IMR-90 (cell line): ENCODE measurements around the gene CYP21A2. TPM values are rescaled to one million over a fixed set of nuclear protein-coding genes. Genes with fewer than 3 reads are reported as not detected.

ENCODE experiments used
- ATAC-seq: fragments of 200-7000 bp; cut with Tn5 transposase; 2 replicates; pipeline ENCODE4 v1.9.1; 2020; ENCODE audit warnings: low read depth, mild to moderate bottlenecking, moderate library complexity
- BruUV-seq: library from RNA; stranded (reverse); fragments of 400-500 nt; replicated peaks from 2 replicates; lab custom pipeline; 2021; lab: Mats Ljungman, UMichigan
- CTCF ChIA-PET: fragments of 300-600 bp; formaldehyde crosslinking; extraction: SDS; loops from one replicate; lab custom pipeline; 2021; ENCODE audit warnings: antibody characterized with exemption; lab: Yijun Ruan, JAX
- POLR2A ChIA-PET: fragments of 300-600 bp; sonication (Branson Sonifier 250); formaldehyde crosslinking; loops from one replicate; lab custom pipeline; 2022; ENCODE audit warnings: antibody characterized with exemption; ENCODE audit not compliant: unreplicated experiment; lab: Charles Lee
- DNase-seq: peaks from one replicate; pipeline ENCODE4 v3.0.0; 2013
- H2AFZ ChIP-seq: replicated peaks from 2 replicates; pipeline ENCODE3; 2013; ENCODE audit warnings: low read length, mild to moderate bottlenecking; ENCODE audit not compliant: poor library complexity
- H2AK5ac ChIP-seq: 2 replicates; pipeline ENCODE4 v1.6.1; 2013; ENCODE audit warnings: low read depth, low read length, inconsistent platforms
- H2AK9ac ChIP-seq: replicated peaks from 2 replicates; pipeline ENCODE3; 2013; ENCODE audit warnings: mild to moderate bottlenecking, low read depth, low read length, moderate library complexity; ENCODE audit not compliant: poor library complexity
- H2BK120ac ChIP-seq: 2 replicates; pipeline ENCODE4 v1.6.1; 2013; ENCODE audit warnings: low read depth, low read length, inconsistent platforms
- H2BK15ac ChIP-seq: 3 replicates; pipeline ENCODE4 v1.6.1; 2013; ENCODE audit warnings: low read depth, low read length, inconsistent platforms
- H2BK20ac ChIP-seq: 2 replicates; pipeline ENCODE4 v1.6.1; 2013; ENCODE audit warnings: low read depth, mild to moderate bottlenecking, inconsistent platforms, low read length, moderate library complexity
- H2BK5ac ChIP-seq: 2 replicates; pipeline ENCODE4 v1.6.1; 2013; ENCODE audit warnings: mild to moderate bottlenecking, low read depth, low read length, inconsistent platforms; ENCODE audit not compliant: poor library complexity, severe bottlenecking
- H3K14ac ChIP-seq: replicated peaks from 2 replicates; pipeline ENCODE4 v1.6.1; 2013; ENCODE audit warnings: low read depth, low read length, inconsistent platforms
- H3K18ac ChIP-seq: 2 replicates; pipeline ENCODE4 v1.6.1; 2013; ENCODE audit warnings: low read depth, low read length, control low read depth
- H3K23ac ChIP-seq: 2 replicates; pipeline ENCODE4 v1.6.1; 2013; ENCODE audit warnings: low read depth, low read length, inconsistent platforms
- H3K27ac ChIP-seq: 2 replicates; pipeline ENCODE4 v1.5.1; 2013; ENCODE audit warnings: mild to moderate bottlenecking, control low read depth, low read length; ENCODE audit not compliant: insufficient read depth
- H3K27me3 ChIP-seq: 2 replicates; pipeline ENCODE4 v1.6.1; 2013; ENCODE audit warnings: low read length; ENCODE audit not compliant: control insufficient read depth, insufficient read depth
- H3K36me3 ChIP-seq: 2 replicates; pipeline ENCODE4 v1.6.1; 2013; ENCODE audit warnings: low read length, mixed read lengths; ENCODE audit not compliant: control insufficient read depth, insufficient read depth
- H3K4ac ChIP-seq: 2 replicates; pipeline ENCODE4 v1.6.1; 2013; ENCODE audit warnings: low read depth, low read length, inconsistent platforms
- H3K4me1 ChIP-seq: 2 replicates; pipeline ENCODE4 v1.6.1; 2013; ENCODE audit warnings: low read length, mixed read lengths; ENCODE audit not compliant: control insufficient read depth, insufficient read depth
- H3K4me2 ChIP-seq: 2 replicates; pipeline ENCODE4 v1.6.1; 2013; ENCODE audit warnings: low read depth, mild to moderate bottlenecking, control low read depth, low read length, moderate library complexity
- H3K4me3 ChIP-seq: 2 replicates; pipeline ENCODE4 v1.5.1; 2013; ENCODE audit warnings: low read depth, mild to moderate bottlenecking, control low read depth, low read length, moderate library complexity; ENCODE audit not compliant: insufficient read depth
- H3K56ac ChIP-seq: 2 replicates; pipeline ENCODE4 v1.6.1; 2013; ENCODE audit warnings: low read length, inconsistent platforms; ENCODE audit not compliant: insufficient read depth; ENCODE audit errors: extremely low read depth
- H3K79me1 ChIP-seq, 2 experiments: 2 replicates each; pipeline ENCODE4 v1.6.1; 2013; ENCODE audit warnings: low read length in 2 of 2, inconsistent platforms in 1 of 2, low read depth in 1 of 2
- H3K9ac ChIP-seq: 2 replicates; pipeline ENCODE4 v1.6.1; 2013; ENCODE audit warnings: low read depth, low read length, control low read depth
- H3K9me1 ChIP-seq: 2 replicates; pipeline ENCODE4 v1.6.1; 2013; ENCODE audit warnings: low read length, inconsistent platforms; ENCODE audit not compliant: insufficient read depth
- H3K9me3 ChIP-seq: 2 replicates; pipeline ENCODE4 v1.6.1; 2013; ENCODE audit warnings: low read length; ENCODE audit not compliant: control insufficient read depth, insufficient read depth
- H4K20me1 ChIP-seq: 2 replicates; pipeline ENCODE4 v1.6.1; 2013; ENCODE audit warnings: low read length, inconsistent platforms; ENCODE audit not compliant: insufficient read depth
- H4K5ac ChIP-seq: 2 replicates; pipeline ENCODE4 v1.6.1; 2013; ENCODE audit warnings: mild to moderate bottlenecking, low read depth, low read length, control low read depth
- H4K8ac ChIP-seq, 2 experiments: 2 replicates each; pipeline ENCODE4 v1.6.1; 2013; ENCODE audit warnings: low read depth in 2 of 2, low read length in 2 of 2, control low read depth in 1 of 2, inconsistent platforms in 1 of 2
- H4K91ac ChIP-seq: 2 replicates; pipeline ENCODE4 v1.6.1; 2013; ENCODE audit warnings: low read depth, low read length, inconsistent platforms; ENCODE audit not compliant: insufficient read depth
- BHLHE40 ChIP-seq: fragments of 150-350 bp; IDR thresholded peaks from 2 replicates; pipeline ENCODE4 v1.6.1; 2016; ENCODE audit warnings: mild to moderate bottlenecking, low read depth, low read length
- CEBPB ChIP-seq: IDR thresholded peaks from 2 replicates; pipeline ENCODE4 v1.6.1; 2012; ENCODE audit warnings: low read depth, low read length, improper control_type of control experiment
- CTCF ChIP-seq: conservative IDR thresholded peaks from 2 replicates; pipeline ENCODE4 v1.5.1; 2012; ENCODE audit warnings: mild to moderate bottlenecking, low read depth, low read length, improper control_type of control experiment
- FOS ChIP-seq: fragments of 150-350 bp; IDR thresholded peaks from 2 replicates; pipeline ENCODE4 v1.6.1; 2016; ENCODE audit warnings: low read depth, low read length
- MAZ ChIP-seq: IDR thresholded peaks from 2 replicates; pipeline ENCODE4 v1.6.1; 2012; ENCODE audit warnings: low read depth, mild to moderate bottlenecking, low read length, improper control_type of control experiment, moderate library complexity, borderline replicate concordance
- MXI1 ChIP-seq: IDR thresholded peaks from 2 replicates; pipeline ENCODE4 v1.6.1; 2012; ENCODE audit warnings: low read depth, mild to moderate bottlenecking, low read length, moderate library complexity, borderline replicate concordance
- POLR2A ChIP-seq: IDR thresholded peaks from 2 replicates; pipeline ENCODE4 v1.6.1; 2012; ENCODE audit warnings: mild to moderate bottlenecking, low read depth, low read length
- RCOR1 ChIP-seq: IDR thresholded peaks from 2 replicates; pipeline ENCODE4 v1.6.1; 2012; ENCODE audit warnings: mild to moderate bottlenecking, low read length, improper control_type of control experiment; ENCODE audit not compliant: insufficient replicate concordance
- USF2 ChIP-seq: fragments of 150-350 bp; IDR thresholded peaks from 2 replicates; pipeline ENCODE4 v1.6.1; 2017; ENCODE audit warnings: mild to moderate bottlenecking, antibody characterized with exemption, low read length, low read depth
- WGBS, 2 experiments: methylation state at CpG; one replicate each; pipeline versions ENCODE4 v1.1.5 to v1.1.7; 2013; ENCODE audit warnings: missing lambda C conversion rate in 2 of 2; ENCODE audit not compliant: insufficient read length in 1 of 2; ENCODE audit errors: extremely low coverage in 2 of 2; 5-methylcytosine and 5-hydroxymethylcytosine counted together
- dilution Hi-C: fragments of 300-500 bp; cut with HindIII; formaldehyde crosslinking; loops from one replicate; pipeline ENCODE4 v1.14.3; 2018; ENCODE audit warnings: low sequenced_read_pairs; ENCODE audit not compliant: unreplicated experiment
- in situ Hi-C: fragments of 300-500 bp; cut with MboI; formaldehyde crosslinking; loops from 3 replicates; pipeline ENCODE4 v1.14.3; 2019; ENCODE audit warnings: low sequenced_read_pairs, inconsistent platforms, mixed read lengths
- intact Hi-C: fragments of 100-400 bp; cut with micrococcal nuclease; formaldehyde crosslinking; loops from 2 replicates; pipeline ENCODE4 v1.10.0; 2022
- polyA plus RNA-seq, 3 experiments: library from polyadenylated mRNA; depleted of rRNA; stranded (reverse); fragments of >200 nt; gene quantifications; 2 replicates each; pipeline ENCODE4 v1.2.3, GENCODE V29; 2012; ENCODE audit warnings: low replicate concordance in 1 of 3
- total RNA-seq: library from RNA; depleted of rRNA; stranded (reverse); fragments of >200 nt; gene quantifications from 2 replicates; pipeline ENCODE4 v1.2.3, GENCODE V29; 2012
- TF ChIP-seq, protein P1 (sequence below): fragments of 150-350 bp; IDR thresholded peaks from 2 replicates; pipeline ENCODE4 v1.6.1; 2016; ENCODE audit warnings: low read depth, mild to moderate bottlenecking, low read length, moderate library complexity, borderline replicate concordance

Gene CYP21A2
- total and polyA plus RNA-seq, 2 of the 4 experiments (the other 2 are of a cell fraction), result 0.03 TPM; not detected in 1

- H3K4me3 ChIP-seq, result no peak overlapping the region
- 0 out of 2 replicates have a peak overlapping the region, but pooled peaks have one; percentile 1 for H4K91ac ChIP-seq
- peaks cover 56% of the 10 kb centered on the region for H3K27me3 ChIP-seq
- peak overlapping the region; percentile 65; the same call in 1 of the 2 replicates for H2AK5ac ChIP-seq
- CTCF ChIA-PET, result no interaction called here
- no peak overlapping the region for H3K27ac ChIP-seq
- no peak overlapping the region for H3K56ac ChIP-seq
- H3K79me1 ChIP-seq, result no peaks in the 10 kb centered on the region
- no peak overlapping the region for H3K4me2 ChIP-seq
- 34% methylated on average over 21 of the region's 45 CpGs; no CpG with 5 or more reads in 1 of the 2 experiments for WGBS, 2 experiments
- H3K9ac ChIP-seq, result no peak overlapping the region
- peak overlapping the region; percentile 33 for H2AFZ ChIP-seq
- no peak overlapping the region for H3K4ac ChIP-seq
- no peak overlapping the region; the same call in 1 of the 2 replicates for H3K18ac ChIP-seq
- peaks cover 16% of the 10 kb centered on the region; the same call in 1 of the 2 replicates for H3K9me1 ChIP-seq
- BruUV-seq, result no TSS peak
- H3K14ac ChIP-seq, result no peak overlapping the region
- H4K20me1 ChIP-seq, result peaks cover 7% of the 10 kb centered on the region
- ATAC-seq (peak; percentile 65), DNase-seq (peak; percentile 88)
- POLR2A ChIA-PET, result no interaction called here
- H3K9me3 ChIP-seq, result no peaks in the 10 kb centered on the region
- no peaks in the 10 kb centered on the region for H3K36me3 ChIP-seq
- H2AK9ac ChIP-seq, result peak overlapping the region; percentile 56
- no peak overlapping the region for H2BK5ac ChIP-seq
- dilution Hi-C loops (no loop called here), intact Hi-C loops (no loop called here), in situ Hi-C loops (no loop called here)
- TF ChIP-seq MXI1, result 0 out of 2 replicates have a peak, but pooled peaks have one; percentile 21
- TF ChIP-seq USF2, result no peak
- TF ChIP-seq POLR2A, result no peak
- no peak for TF ChIP-seq CEBPB
- peak; percentile 100 for TF ChIP-seq RCOR1
- TF ChIP-seq MAZ, result peak; percentile 55
- TF ChIP-seq CTCF, result no peak
- peak; percentile 87 for TF ChIP-seq BHLHE40
- TF ChIP-seq, protein P1, sequence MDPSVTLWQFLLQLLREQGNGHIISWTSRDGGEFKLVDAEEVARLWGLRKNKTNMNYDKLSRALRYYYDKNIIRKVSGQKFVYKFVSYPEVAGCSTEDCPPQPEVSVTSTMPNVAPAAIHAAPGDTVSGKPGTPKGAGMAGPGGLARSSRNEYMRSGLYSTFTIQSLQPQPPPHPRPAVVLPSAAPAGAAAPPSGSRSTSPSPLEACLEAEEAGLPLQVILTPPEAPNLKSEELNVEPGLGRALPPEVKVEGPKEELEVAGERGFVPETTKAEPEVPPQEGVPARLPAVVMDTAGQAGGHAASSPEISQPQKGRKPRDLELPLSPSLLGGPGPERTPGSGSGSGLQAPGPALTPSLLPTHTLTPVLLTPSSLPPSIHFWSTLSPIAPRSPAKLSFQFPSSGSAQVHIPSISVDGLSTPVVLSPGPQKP, result no peak
- peak; percentile 87 for TF ChIP-seq FOS
- H3K4me1 ChIP-seq, result peaks cover 16% of the 10 kb centered on the region; the same call in 1 of the 2 replicates
- H2BK15ac ChIP-seq, result no peak overlapping the region
- H2BK120ac ChIP-seq, result no peak overlapping the region
- no peak overlapping the region for H3K23ac ChIP-seq
- H2BK20ac ChIP-seq, result no peak overlapping the region
- no peak overlapping the region; the same call in 1 of the 2 replicates for H4K5ac ChIP-seq
- H4K8ac ChIP-seq, result no peak overlapping the region
These were observed 48.7 kb downstream of the CYP21A2 start for GRCh38 chr6:32086661-32087573.
